ENCODE data around the gene MAN2B2. TPM values are rescaled to one million over a fixed set of nuclear protein-coding genes. Genes with fewer than 3 reads are reported as not detected.

MAN2B2 gene
- total RNA-seq, 1 donor from 2014 or later, result 4.2 TPM

DNA sequence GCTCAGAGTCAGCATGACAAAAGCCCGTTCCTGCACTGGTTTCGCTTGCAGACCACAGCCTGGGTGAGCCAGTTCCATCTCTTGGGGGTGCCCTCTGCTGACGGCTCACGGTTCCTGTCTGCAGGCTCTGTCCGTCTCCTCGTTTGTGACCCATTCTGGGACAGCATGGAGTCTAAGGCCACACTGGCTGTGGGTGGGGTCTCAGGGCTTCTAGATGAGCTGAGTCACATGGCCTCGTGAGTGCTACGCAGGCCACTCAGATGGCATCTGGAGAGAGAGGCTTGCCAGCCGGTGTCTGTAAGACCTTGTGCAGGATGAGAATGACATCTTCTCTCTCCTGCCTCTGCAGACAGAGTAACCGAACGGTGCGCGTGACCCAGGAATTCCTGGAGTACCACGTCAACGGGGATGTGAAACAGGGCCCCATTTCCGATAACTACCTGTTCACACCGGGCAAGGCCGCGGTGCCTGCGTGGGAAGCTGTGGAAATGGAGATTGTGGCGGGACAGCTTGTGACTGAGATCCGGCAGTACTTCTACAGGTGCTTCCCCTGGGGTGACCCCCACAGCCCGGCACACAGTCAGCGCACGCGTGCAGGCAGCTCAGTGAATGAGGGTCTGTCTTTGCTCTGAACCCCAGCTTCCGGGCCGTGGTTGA is 33.9 kb downstream of the MAN2B2 start:
- Histone ChIP-seq H3K36me3 (ENCODE audit: control insufficient read depth in 3 of 3, insufficient read depth in 3 of 3, low read length in 3 of 3) (peaks cover 17 to 45% (median 31%) of the 10 kb centered on the region in 3 donors), H3K9ac (ENCODE audit: low read depth in 1 of 3, low read length in 3 of 3) (no peak overlapping the region), H3K27me3 (ENCODE audit: control insufficient read depth in 3 of 3, insufficient read depth in 3 of 3, low read length in 3 of 3) (no peaks in the 10 kb centered on the region)

DNA sequence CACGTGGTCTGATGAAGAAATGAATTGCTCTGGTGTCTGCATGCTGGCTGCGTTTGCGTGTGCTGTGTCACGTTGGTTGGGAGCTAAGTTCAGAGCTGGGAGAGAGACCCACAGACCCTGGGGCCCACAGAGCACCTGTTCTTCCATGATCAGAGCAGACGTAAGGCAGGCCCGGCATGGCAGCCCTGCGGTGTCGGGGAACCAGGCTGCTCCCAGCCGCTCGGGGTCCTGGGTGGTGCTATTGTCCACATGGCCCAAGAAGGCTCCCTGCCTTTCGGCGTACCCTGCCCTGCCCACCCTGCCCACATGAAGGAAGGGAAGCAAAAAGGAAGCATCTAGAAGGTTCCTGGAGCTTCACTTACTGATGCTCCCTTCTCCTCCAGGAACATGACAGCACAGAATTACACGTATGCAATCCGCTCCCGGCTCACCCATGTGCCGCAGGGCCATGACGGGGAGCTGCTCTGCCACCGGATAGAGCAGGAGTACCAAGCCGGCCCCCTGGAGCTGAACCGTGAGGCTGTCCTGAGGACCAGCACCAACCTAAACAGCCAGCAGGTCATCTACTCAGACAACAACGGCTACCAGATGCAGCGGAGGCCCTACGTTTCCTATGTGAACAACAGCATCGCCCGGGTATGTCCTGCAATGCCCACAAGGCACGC is 34.6 kb downstream of the MAN2B2 start:
- Histone ChIP-seq H3K9me3 (ENCODE audit: control insufficient read depth in 3 of 3, low read length in 3 of 3) (peaks cover 0 to 3% (median 3%) of the 10 kb centered on the region in 3 donors), H3K27me3 (ENCODE audit: control insufficient read depth in 3 of 3, insufficient read depth in 3 of 3, low read length in 3 of 3) (no peaks in the 10 kb centered on the region), H3K4me1 (ENCODE audit: control insufficient read depth in 3 of 3, insufficient read depth in 3 of 3, low read length in 3 of 3) (no peaks in the 10 kb centered on the region), H3K9ac (ENCODE audit: low read depth in 1 of 3, low read length in 3 of 3) (no peak overlapping the region), H3K27ac (ENCODE audit: low read depth, low read length) (no peak overlapping the region), H3K36me3 (ENCODE audit: control insufficient read depth in 3 of 3, insufficient read depth in 3 of 3, low read length in 3 of 3) (peaks cover 17 to 43% (median 28%) of the 10 kb centered on the region in 3 donors), H3K4me3 (ENCODE audit: low read length in 3 of 3) (no peak overlapping the region)

More for the DNA sequence above, 33.9 kb downstream of the MAN2B2 start:
- H3K4me1 ChIP-seq (ENCODE audit: control insufficient read depth in 3 of 3, insufficient read depth in 3 of 3, low read length in 3 of 3), result no peaks in the 10 kb centered on the region
- H3K27ac ChIP-seq (ENCODE audit: low read depth, low read length), result no peak overlapping the region
- H3K4me3 ChIP-seq (ENCODE audit: low read length in 3 of 3), result no peak overlapping the region
- peaks cover 0 to 4% (median 3%) of the 10 kb centered on the region in 3 donors for H3K9me3 ChIP-seq (ENCODE audit: control insufficient read depth in 3 of 3, low read length in 3 of 3)

GRCh38 chr4:6610856-6611430 is 36.0 kb downstream of the MAN2B2 start:
- peaks cover 9 to 31% (median 24%) of the 10 kb centered on the region in 3 donors for H3K36me3 ChIP-seq (ENCODE audit: control insufficient read depth in 3 of 3, insufficient read depth in 3 of 3, low read length in 3 of 3)
- H3K9me3 ChIP-seq (ENCODE audit: control insufficient read depth in 3 of 3, low read length in 3 of 3), result no peaks in the 10 kb centered on the region

GRCh38 chr4:6612961-6613675 is 38.1 kb downstream of the MAN2B2 start:
- Histone ChIP-seq H3K36me3 (ENCODE audit: control insufficient read depth in 3 of 3, insufficient read depth in 3 of 3, low read length in 3 of 3) (peaks cover 15 to 32% (median 29%) of the 10 kb centered on the region in 3 donors), H3K4me3 (ENCODE audit: low read length in 3 of 3) (no peak overlapping the region), H3K27me3 (ENCODE audit: control insufficient read depth in 3 of 3, insufficient read depth in 3 of 3, low read length in 3 of 3) (no peaks in the 10 kb centered on the region), H3K27ac (ENCODE audit: low read depth, low read length) (no peak overlapping the region), H3K9me3 (ENCODE audit: control insufficient read depth in 3 of 3, low read length in 3 of 3) (no peaks in the 10 kb centered on the region), H3K9ac (ENCODE audit: low read depth in 1 of 3, low read length in 3 of 3) (no peak overlapping the region), H3K4me1 (ENCODE audit: control insufficient read depth in 3 of 3, insufficient read depth in 3 of 3, low read length in 3 of 3) (no peaks in the 10 kb centered on the region)

More at GRCh38 chr4:6610856-6611430, 36.0 kb downstream of the MAN2B2 start:
- Histone ChIP-seq H3K27me3 (ENCODE audit: control insufficient read depth in 3 of 3, insufficient read depth in 3 of 3, low read length in 3 of 3) (no peaks in the 10 kb centered on the region), H3K9ac (ENCODE audit: low read depth in 1 of 3, low read length in 3 of 3) (no peak overlapping the region), H3K4me3 (ENCODE audit: low read length in 3 of 3) (no peak overlapping the region), H3K4me1 (ENCODE audit: control insufficient read depth in 3 of 3, insufficient read depth in 3 of 3, low read length in 3 of 3) (no peaks in the 10 kb centered on the region), H3K27ac (ENCODE audit: low read depth, low read length) (no peak overlapping the region)

DNA sequence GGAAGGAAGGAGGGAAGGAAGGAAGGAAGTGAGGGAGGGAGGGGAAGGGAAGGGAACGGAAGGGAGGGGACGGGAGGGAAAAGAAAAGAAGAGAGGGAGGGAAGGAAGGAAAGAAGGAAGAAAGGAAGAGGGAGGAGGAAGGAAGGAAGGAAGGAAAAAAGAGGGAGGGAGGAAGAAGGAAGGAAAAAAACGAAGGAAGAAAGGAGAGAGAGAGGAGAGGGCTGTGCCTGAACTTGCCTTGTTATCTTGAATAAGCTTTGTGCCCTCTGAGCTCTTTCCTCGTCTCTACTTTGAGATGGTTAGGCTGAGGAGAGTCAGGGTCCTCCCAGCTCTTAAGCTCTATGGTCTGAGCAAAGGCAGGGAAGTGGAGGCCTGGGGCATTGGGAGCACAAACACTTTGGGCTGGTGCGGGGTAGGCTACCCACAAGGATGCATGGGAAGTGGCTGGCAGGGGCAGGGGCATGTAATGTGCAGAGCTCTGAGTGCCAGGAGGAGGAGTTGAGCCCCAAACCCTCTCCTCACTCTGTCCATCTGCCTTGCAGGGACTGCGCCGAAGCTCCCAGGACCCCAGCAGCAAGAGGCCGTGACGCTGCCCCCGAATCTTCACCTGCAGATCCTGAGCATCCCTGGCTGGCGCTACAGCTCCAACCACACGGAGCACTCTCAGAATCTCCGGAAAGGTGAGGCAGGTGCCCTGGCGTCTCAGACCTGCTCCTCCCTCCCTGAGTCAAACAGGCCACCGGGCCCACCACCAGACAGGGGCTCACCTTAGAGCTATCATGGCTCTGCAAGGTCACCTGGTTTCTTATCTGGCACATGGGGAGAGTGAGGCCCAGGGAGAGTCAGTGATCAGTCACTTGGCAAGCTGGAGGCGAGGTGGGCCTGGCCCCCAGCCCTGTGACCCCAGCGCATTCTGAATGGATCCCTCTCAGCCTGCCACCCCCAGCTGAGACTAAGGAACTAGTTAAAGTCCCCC is 39.0 kb downstream of the MAN2B2 start:
- Histone ChIP-seq H3K4me1 (ENCODE audit: control insufficient read depth in 3 of 3, insufficient read depth in 3 of 3, low read length in 3 of 3) (no peaks in the 10 kb centered on the region), H3K27ac (ENCODE audit: low read depth, low read length) (no peak overlapping the region), H3K4me3 (ENCODE audit: low read length in 3 of 3) (no peak overlapping the region), H3K27me3 (ENCODE audit: control insufficient read depth in 3 of 3, insufficient read depth in 3 of 3, low read length in 3 of 3) (no peaks in the 10 kb centered on the region), H3K9me3 (ENCODE audit: control insufficient read depth in 3 of 3, low read length in 3 of 3) (no peaks in the 10 kb centered on the region), H3K36me3 (ENCODE audit: control insufficient read depth in 3 of 3, insufficient read depth in 3 of 3, low read length in 3 of 3) (peaks cover 20 to 30% (median 28%) of the 10 kb centered on the region in 3 donors), H3K9ac (ENCODE audit: low read depth in 1 of 3, low read length in 3 of 3) (no peak overlapping the region)

GRCh38 chr4:6614701-6615230 is 39.8 kb downstream of the MAN2B2 start:
- peaks cover 23 to 34% (median 25%) of the 10 kb centered on the region in 3 donors for H3K36me3 ChIP-seq (ENCODE audit: control insufficient read depth in 3 of 3, insufficient read depth in 3 of 3, low read length in 3 of 3)

DNA sequence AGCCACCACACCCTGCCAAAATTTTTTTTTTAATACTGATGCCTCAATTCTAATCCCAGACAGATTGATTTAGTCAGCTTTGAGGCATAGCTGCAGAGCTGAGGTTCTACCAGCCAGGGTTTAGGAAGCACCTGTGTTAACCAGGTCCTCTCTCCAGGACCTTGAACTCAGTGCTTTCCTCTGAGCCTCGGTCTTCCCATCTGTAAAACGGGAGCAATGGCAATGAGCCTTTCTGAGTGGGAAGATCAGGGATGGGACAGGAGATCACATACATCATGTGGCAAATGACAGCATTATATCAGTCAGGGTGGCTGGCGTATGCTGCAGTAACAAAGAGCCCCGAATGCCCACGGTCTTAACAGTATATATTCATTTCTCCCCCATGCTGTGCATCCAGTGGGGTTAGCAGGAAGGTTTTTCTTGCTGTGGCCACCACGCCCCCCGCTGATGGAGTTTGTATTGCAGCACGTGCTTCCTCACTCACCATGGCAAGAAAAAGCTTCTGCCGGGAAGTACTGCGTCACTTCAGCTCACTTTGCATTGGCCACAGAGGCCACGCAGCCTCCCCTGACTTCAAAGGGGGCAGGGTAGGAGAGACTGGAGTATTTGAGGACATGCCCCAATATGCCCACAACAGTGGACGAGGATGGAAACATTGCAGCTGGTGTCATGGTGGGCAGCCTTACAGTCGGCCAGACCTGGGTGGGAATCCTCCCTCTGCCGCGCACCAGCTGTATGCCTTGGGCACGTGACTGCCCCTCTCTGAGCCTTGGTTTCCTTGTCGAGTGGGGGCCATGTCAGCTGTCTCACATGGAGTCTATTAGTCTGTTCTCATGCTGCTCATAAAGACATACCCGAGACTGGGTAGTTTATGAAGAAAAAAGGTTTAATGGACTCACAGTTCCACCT is 41.4 kb downstream of the MAN2B2 start:
- Histone ChIP-seq H3K9me3 (ENCODE audit: control insufficient read depth in 3 of 3, low read length in 3 of 3) (no peaks in the 10 kb centered on the region), H3K27ac (ENCODE audit: low read depth, low read length) (no peak overlapping the region), H3K4me1 (ENCODE audit: control insufficient read depth in 3 of 3, insufficient read depth in 3 of 3, low read length in 3 of 3) (no peaks in the 10 kb centered on the region), H3K36me3 (ENCODE audit: control insufficient read depth in 3 of 3, insufficient read depth in 3 of 3, low read length in 3 of 3) (peaks cover 19 to 30% (median 22%) of the 10 kb centered on the region in 3 donors), H3K27me3 (ENCODE audit: control insufficient read depth in 3 of 3, insufficient read depth in 3 of 3, low read length in 3 of 3) (no peaks in the 10 kb centered on the region), H3K9ac (ENCODE audit: low read depth in 1 of 3, low read length in 3 of 3) (no peak overlapping the region), H3K4me3 (ENCODE audit: low read length in 3 of 3) (no peak overlapping the region)

More at GRCh38 chr4:6614701-6615230, 39.8 kb downstream of the MAN2B2 start:
- Histone ChIP-seq H3K9ac (ENCODE audit: low read depth in 1 of 3, low read length in 3 of 3) (no peak overlapping the region), H3K27ac (ENCODE audit: low read depth, low read length) (no peak overlapping the region), H3K9me3 (ENCODE audit: control insufficient read depth in 3 of 3, low read length in 3 of 3) (no peaks in the 10 kb centered on the region), H3K4me1 (ENCODE audit: control insufficient read depth in 3 of 3, insufficient read depth in 3 of 3, low read length in 3 of 3) (no peaks in the 10 kb centered on the region), H3K4me3 (ENCODE audit: low read length in 3 of 3) (no peak overlapping the region), H3K27me3 (ENCODE audit: control insufficient read depth in 3 of 3, insufficient read depth in 3 of 3, low read length in 3 of 3) (no peaks in the 10 kb centered on the region)

GRCh38 chr4:6617246-6617645 is 42.3 kb downstream of the MAN2B2 start:
- no peaks in the 10 kb centered on the region for H3K27me3 ChIP-seq (ENCODE audit: control insufficient read depth in 3 of 3, insufficient read depth in 3 of 3, low read length in 3 of 3)
- H3K9me3 ChIP-seq (ENCODE audit: control insufficient read depth in 3 of 3, low read length in 3 of 3), result no peaks in the 10 kb centered on the region
- peaks cover 17 to 24% (median 19%) of the 10 kb centered on the region in 3 donors for H3K36me3 ChIP-seq (ENCODE audit: control insufficient read depth in 3 of 3, insufficient read depth in 3 of 3, low read length in 3 of 3)
- no peak overlapping the region for H3K4me3 ChIP-seq (ENCODE audit: low read length in 3 of 3)
- H3K27ac ChIP-seq (ENCODE audit: low read depth, low read length), result no peak overlapping the region
- H3K4me1 ChIP-seq (ENCODE audit: control insufficient read depth in 3 of 3, insufficient read depth in 3 of 3, low read length in 3 of 3), result no peaks in the 10 kb centered on the region
- no peak overlapping the region for H3K9ac ChIP-seq (ENCODE audit: low read depth in 1 of 3, low read length in 3 of 3)
